Measurements from ENCODE around the gene EEF1AKMT3.

DNA sequence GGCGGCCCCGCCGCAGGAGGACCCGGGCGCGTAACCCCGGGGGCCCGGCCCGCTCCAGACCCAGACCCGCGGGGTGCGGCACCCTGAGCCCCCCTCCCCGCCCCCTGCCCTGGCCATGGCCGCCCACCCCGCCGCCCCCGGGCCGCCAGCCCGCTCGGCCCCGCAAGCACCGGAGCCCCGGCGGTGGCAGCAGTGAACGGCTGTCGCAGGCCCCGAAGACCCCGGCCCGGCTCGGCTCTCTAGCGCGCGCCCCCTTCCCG is 17.3 kb upstream of the EEF1AKMT3 start:
- TF ChIP-seq, protein P1, sequence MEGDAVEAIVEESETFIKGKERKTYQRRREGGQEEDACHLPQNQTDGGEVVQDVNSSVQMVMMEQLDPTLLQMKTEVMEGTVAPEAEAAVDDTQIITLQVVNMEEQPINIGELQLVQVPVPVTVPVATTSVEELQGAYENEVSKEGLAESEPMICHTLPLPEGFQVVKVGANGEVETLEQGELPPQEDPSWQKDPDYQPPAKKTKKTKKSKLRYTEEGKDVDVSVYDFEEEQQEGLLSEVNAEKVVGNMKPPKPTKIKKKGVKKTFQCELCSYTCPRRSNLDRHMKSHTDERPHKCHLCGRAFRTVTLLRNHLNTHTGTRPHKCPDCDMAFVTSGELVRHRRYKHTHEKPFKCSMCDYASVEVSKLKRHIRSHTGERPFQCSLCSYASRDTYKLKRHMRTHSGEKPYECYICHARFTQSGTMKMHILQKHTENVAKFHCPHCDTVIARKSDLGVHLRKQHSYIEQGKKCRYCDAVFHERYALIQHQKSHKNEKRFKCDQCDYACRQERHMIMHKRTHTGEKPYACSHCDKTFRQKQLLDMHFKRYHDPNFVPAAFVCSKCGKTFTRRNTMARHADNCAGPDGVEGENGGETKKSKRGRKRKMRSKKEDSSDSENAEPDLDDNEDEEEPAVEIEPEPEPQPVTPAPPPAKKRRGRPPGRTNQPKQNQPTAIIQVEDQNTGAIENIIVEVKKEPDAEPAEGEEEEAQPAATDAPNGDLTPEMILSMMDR (conservative IDR thresholded peaks at IDR 0.05; ENCODE audit: low read depth, low read length): no peak
- no peak for TF ChIP-seq EZH2 (IDR thresholded peaks at IDR 0.05; ENCODE audit: low read length, unreplicated experiment)
